Neural progenitor cell (in vitro differentiated cells): ENCODE measurements around the gene CAMK1D.

Experiments used
- CTCF ChIP-seq: fragments of 200-600 bp; sonication (generic); IDR thresholded peaks from 2 replicates; pipeline ENCODE4 v1.5.1; 2017; ENCODE audit warnings: antibody characterized with exemption, mild to moderate bottlenecking
- EZH2 ChIP-seq: fragments of 200-600 bp; sonication (generic); IDR thresholded peaks from 2 replicates; pipeline ENCODE4 v1.6.1; 2017; ENCODE audit warnings: antibody characterized with exemption, mild to moderate bottlenecking, moderate library complexity

GRCh38 chr10:12803776-12804175 is 454.4 kb downstream of the CAMK1D start:
- TF ChIP-seq EZH2 (no peak), CTCF (no peak)
